HG03045 (cell line): ENCODE data around the gene ACTRT2.

Experiments used
- ATAC-seq: cut with Tn5 transposase; IDR thresholded peaks from one replicate; pipeline ENCODE4 v1.9.1; 2021; ENCODE audit warnings: mild to moderate bottlenecking, moderate library complexity; ENCODE audit not compliant: unreplicated experiment

The ACTRT2 gene

GRCh38 chr1:3066250-3066711 is 45.0 kb downstream of the ACTRT2 start:
- ATAC-seq: no peak

DNA sequence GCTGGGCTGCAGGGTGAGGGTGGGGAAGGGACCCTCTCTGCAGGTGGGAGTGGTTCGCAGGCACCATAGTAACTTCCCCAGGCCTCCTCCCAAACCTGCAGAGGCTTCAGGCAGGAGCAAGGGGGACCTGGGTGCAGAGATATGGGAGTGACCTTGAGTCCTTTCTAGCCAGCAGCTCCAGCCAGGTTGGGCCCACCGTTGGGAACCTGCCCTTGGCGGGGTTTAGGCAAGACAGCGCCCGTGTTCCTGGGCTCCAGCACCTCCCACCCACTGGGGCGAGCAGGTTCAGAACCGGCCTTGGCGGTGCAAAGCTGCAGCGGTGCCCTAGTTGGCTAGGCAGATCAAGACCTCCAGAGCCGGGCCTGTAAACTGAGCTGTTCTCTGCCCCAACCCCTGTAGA is 45.6 kb downstream of the ACTRT2 start:
- no peak for ATAC-seq

GRCh38 chr1:3067301-3067670 is 46.0 kb downstream of the ACTRT2 start:
- no peak for ATAC-seq

GRCh38 chr1:3067671-3068563 is 46.6 kb downstream of the ACTRT2 start:
- no peak for ATAC-seq

- no peak for ATAC-seq
These were observed 47.5 kb downstream of the ACTRT2 start, which contains the start of gene PRDM16 for GRCh38 chr1:3068564-3069431. TSS of gene PRDM16 (plus strand) at chr1:3069203. CDS start at chr1:3069260, 57 bp downstream.

GRCh38 chr1:3069491-3070308 is 48.4 kb downstream of the ACTRT2 start:
- no peak for ATAC-seq

- no peak for ATAC-seq
These were observed 49.0 kb downstream of the ACTRT2 start for GRCh38 chr1:3070309-3070643.

GRCh38 chr1:3070644-3071564 is 49.6 kb downstream of the ACTRT2 start:
- ATAC-seq: no peak

- no peak for ATAC-seq
These were observed 50.5 kb downstream of the ACTRT2 start for GRCh38 chr1:3071565-3072390.
